OCI-LY3 (cell line): Measurements from ENCODE around the gene BMPER.

ENCODE experiments used
- H2AFZ ChIP-seq: fragments of 200-600, 300-600 bp; shearing (Covaris generic); 2 replicates; pipeline ENCODE4 v1.6.0; 2014; ENCODE audit warnings: antibody characterized with exemption, low read depth, low read length
- H3K27ac ChIP-seq: fragments of 200-600, 300-600 bp; sonication (generic); 2 replicates; pipeline ENCODE4 v1.5.1; 2014; ENCODE audit warnings: mild to moderate bottlenecking, low read length, moderate library complexity, mixed read lengths
- H3K27me3 ChIP-seq: fragments of 200-600, 300-600 bp; sonication (generic); 2 replicates; pipeline ENCODE4 v1.6.1; 2014; ENCODE audit warnings: low read depth, low read length, mixed read lengths
- H3K36me3 ChIP-seq: fragments of 200-600, 300-600 bp; sonication (generic); replicated peaks from 2 replicates; pipeline ENCODE3; 2014; ENCODE audit warnings: low read depth, low read length, mixed read lengths
- H3K4me1 ChIP-seq: fragments of 300-600, 200-600 bp; sonication (generic); 2 replicates; pipeline ENCODE4 v1.6.1; 2014; ENCODE audit warnings: low read length, mixed read lengths
- H3K4me2 ChIP-seq: fragments of 200-600, 300-600 bp; sonication (generic); 2 replicates; pipeline ENCODE4 v1.6.1; 2014; ENCODE audit warnings: low read length, mixed read lengths
- H3K4me3 ChIP-seq: fragments of 300-600, 200-600 bp; sonication (generic); 2 replicates; pipeline ENCODE4 v1.5.1; 2014; ENCODE audit warnings: antibody characterized with exemption, mild to moderate bottlenecking, low read length, moderate library complexity
- H3K79me2 ChIP-seq: fragments of 300-600, 200-600 bp; shearing (Covaris generic); 2 replicates; pipeline ENCODE4 v1.6.1; 2014; ENCODE audit warnings: mild to moderate bottlenecking, low read length, mixed read lengths
- H3K9ac ChIP-seq: fragments of 300-600, 200-600 bp; shearing (Covaris generic); 2 replicates; pipeline ENCODE4 v1.6.0; 2014; ENCODE audit warnings: mild to moderate bottlenecking, low read length, moderate library complexity
- H3K9me3 ChIP-seq: fragments of 200-600, 300-600 bp; shearing (Covaris generic); 2 replicates; pipeline ENCODE4 v1.6.1; 2014; ENCODE audit warnings: low read length, mixed read lengths; ENCODE audit not compliant: insufficient read depth
- H4K20me1 ChIP-seq: fragments of 200-600, 300-600 bp; sonication (generic); 2 replicates; pipeline ENCODE4 v1.6.1; 2016; ENCODE audit warnings: low read length, mixed read lengths; ENCODE audit not compliant: insufficient read depth
- EZH2phosphoT487 ChIP-seq: fragments of 200-600 bp; shearing (Covaris generic); IDR thresholded peaks from 2 replicates; pipeline ENCODE4 v1.6.1; 2018; ENCODE audit warnings: antibody characterized with exemption, mixed run types, low read depth
- TF ChIP-seq, protein P1 (sequence below): fragments of 200-600, 300-600 bp; sonication (generic); IDR thresholded peaks from 2 replicates; pipeline ENCODE4 v1.5.1; 2014; ENCODE audit warnings: antibody characterized with exemption, low read length, low read depth

Gene BMPER

GRCh38 chr7:34093276-34093675 lies 187.9 kb downstream of the BMPER start:
- no peak for TF ChIP-seq EZH2phosphoT487
- TF ChIP-seq, protein P1, sequence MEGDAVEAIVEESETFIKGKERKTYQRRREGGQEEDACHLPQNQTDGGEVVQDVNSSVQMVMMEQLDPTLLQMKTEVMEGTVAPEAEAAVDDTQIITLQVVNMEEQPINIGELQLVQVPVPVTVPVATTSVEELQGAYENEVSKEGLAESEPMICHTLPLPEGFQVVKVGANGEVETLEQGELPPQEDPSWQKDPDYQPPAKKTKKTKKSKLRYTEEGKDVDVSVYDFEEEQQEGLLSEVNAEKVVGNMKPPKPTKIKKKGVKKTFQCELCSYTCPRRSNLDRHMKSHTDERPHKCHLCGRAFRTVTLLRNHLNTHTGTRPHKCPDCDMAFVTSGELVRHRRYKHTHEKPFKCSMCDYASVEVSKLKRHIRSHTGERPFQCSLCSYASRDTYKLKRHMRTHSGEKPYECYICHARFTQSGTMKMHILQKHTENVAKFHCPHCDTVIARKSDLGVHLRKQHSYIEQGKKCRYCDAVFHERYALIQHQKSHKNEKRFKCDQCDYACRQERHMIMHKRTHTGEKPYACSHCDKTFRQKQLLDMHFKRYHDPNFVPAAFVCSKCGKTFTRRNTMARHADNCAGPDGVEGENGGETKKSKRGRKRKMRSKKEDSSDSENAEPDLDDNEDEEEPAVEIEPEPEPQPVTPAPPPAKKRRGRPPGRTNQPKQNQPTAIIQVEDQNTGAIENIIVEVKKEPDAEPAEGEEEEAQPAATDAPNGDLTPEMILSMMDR, result no peak
- Histone ChIP-seq H3K79me2 (no peaks in the 10 kb centered on the region), H3K27me3 (peaks cover 7% of the 10 kb centered on the region; the same call in 1 of the 2 replicates), H3K9ac (no peak overlapping the region), H3K27ac (no peak overlapping the region), H3K36me3 (no peaks in the 10 kb centered on the region), H4K20me1 (no peaks in the 10 kb centered on the region), H3K4me2 (no peak overlapping the region), H3K4me1 (no peaks in the 10 kb centered on the region), H2AFZ (no peak overlapping the region), H3K9me3 (no peaks in the 10 kb centered on the region), H3K4me3 (no peak overlapping the region)

DNA sequence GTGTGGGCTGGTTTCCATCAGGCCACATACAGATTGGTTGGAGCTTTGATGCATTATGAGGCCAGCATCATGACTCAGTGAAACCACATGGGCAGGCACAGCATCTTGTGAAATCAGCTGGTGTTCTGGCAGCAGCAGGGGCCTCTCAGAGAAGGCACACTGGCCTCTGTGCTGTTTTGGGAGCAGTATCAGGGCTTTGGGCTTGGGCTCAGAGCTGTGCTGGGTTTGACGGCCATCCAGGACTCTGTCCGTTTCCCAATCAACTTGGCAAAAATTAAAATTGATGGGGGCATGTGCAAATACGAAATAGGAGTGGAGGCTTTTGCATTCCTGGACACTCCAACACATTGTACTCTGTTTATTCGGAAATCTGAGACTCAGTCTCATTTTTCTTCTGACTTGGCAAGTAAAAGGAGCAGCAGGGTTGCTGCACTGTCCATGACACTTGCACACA lies 190.9 kb downstream of the BMPER start:
- no peaks in the 10 kb centered on the region for H3K79me2 ChIP-seq
- no peak overlapping the region for H2AFZ ChIP-seq
- no peaks in the 10 kb centered on the region for H3K9me3 ChIP-seq
- H3K27ac ChIP-seq, result no peak overlapping the region
- no peak overlapping the region for H3K4me3 ChIP-seq
- TF ChIP-seq, protein P1, result no peak
- no peak for TF ChIP-seq EZH2phosphoT487
- H3K36me3 ChIP-seq, result no peaks in the 10 kb centered on the region
- H3K4me1 ChIP-seq, result no peaks in the 10 kb centered on the region
- no peak overlapping the region for H3K9ac ChIP-seq
- H4K20me1 ChIP-seq, result no peaks in the 10 kb centered on the region
- peaks cover 3% of the 10 kb centered on the region; the same call in 1 of the 2 replicates for H3K27me3 ChIP-seq
- no peak overlapping the region for H3K4me2 ChIP-seq

DNA sequence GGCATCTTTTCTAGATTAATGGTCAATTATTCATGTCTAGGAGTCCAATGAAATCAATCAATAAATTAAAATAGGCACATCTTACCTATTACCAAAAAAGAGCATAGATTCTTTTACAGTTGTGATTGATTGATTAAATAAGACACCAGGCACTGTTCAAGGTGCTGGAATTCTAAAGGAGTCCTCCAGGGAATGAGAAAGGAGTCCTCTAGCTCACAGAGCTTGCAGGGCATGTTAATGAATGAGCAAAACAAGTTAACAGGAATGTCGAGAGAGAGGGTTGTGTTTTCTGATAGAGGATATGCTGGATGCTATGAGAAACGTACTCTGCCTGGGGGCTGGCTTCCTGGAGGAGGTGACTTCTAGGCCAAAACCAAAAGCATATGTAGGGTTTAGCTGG lies 191.4 kb downstream of the BMPER start:
- Histone ChIP-seq H3K9me3 (no peaks in the 10 kb centered on the region), H3K4me2 (no peak overlapping the region), H3K9ac (no peak overlapping the region), H3K79me2 (no peaks in the 10 kb centered on the region), H3K4me1 (no peaks in the 10 kb centered on the region), H3K36me3 (no peaks in the 10 kb centered on the region), H3K27ac (no peak overlapping the region), H4K20me1 (no peaks in the 10 kb centered on the region), H3K4me3 (no peak overlapping the region), H3K27me3 (peaks cover 2% of the 10 kb centered on the region; the same call in 1 of the 2 replicates), H2AFZ (no peak overlapping the region)
- no peak for TF ChIP-seq EZH2phosphoT487
- TF ChIP-seq, protein P1, result no peak

DNA sequence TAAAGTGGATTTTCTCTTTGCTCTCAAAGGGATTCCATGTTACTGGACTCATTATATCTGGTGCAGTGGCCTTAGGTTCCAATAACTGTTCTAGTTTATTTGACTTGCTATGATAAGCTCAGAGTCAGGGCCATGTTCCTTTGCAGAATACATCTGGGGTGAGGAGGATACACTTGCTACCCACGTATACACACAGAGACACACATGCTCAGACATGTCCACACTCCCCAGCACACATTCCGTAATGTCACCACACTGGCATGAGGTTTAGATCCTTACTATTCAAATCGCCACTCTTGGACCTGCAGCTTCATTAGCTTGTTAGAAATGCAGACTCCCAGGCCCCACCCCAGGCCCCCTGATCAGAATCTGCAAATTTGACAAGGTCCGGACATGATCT lies 195.3 kb downstream of the BMPER start:
- TF ChIP-seq EZH2phosphoT487, result no peak
- TF ChIP-seq, protein P1, result no peak
- H3K27me3 ChIP-seq, result no peaks in the 10 kb centered on the region
- H3K27ac ChIP-seq, result no peak overlapping the region
- H3K9me3 ChIP-seq, result no peaks in the 10 kb centered on the region
- no peak overlapping the region for H3K4me3 ChIP-seq
- H3K4me1 ChIP-seq, result no peaks in the 10 kb centered on the region
- H4K20me1 ChIP-seq, result no peaks in the 10 kb centered on the region
- no peaks in the 10 kb centered on the region for H3K36me3 ChIP-seq
- H3K4me2 ChIP-seq, result no peak overlapping the region
- no peaks in the 10 kb centered on the region for H3K79me2 ChIP-seq
- no peak overlapping the region for H2AFZ ChIP-seq
- no peak overlapping the region for H3K9ac ChIP-seq
